Measurements from ENCODE around the gene CATSPER1. TPM values are rescaled to one million over a fixed set of nuclear protein-coding genes. Genes with fewer than 3 reads are reported as not detected.
A peak's percentile ranks its signal among the peaks of the same experiment; 100 is the strongest.

CATSPER1 gene
- not detected for polyA plus RNA-seq (ENCODE audit: insufficient read length in 3 of 3)
- long read RNA-seq, donor 1: 0 reads
- long read RNA-seq, donor 2: 0 reads
- long read RNA-seq, donor 3: 0 reads
- long read RNA-seq, donor 4: 0 reads
- long read RNA-seq, donor 5: 0 reads
- long read RNA-seq, donor 6: 0 reads
- long read RNA-seq, donor 7: 0 reads
- long read RNA-seq, donor 8: 0 reads
- long read RNA-seq, donor 9: 0 reads
- long read RNA-seq, donor 10: 0 reads
- long read RNA-seq, donor 11: 0 reads
- long read RNA-seq, donor 12: 0 reads
- long read RNA-seq, donor 13: 0 reads
- long read RNA-seq, donor 14: 0 reads
- long read RNA-seq, donor 15: 0 reads
- long read RNA-seq, donor 16: 0 reads

GRCh38 chr11:66026017-66026529, at the start of gene CATSPER1:
TSS of gene CATSPER1 (minus strand) at chr11:66026479. CDS start at chr11:66026379, 100 bp downstream.
- DNase-seq (ENCODE audit: extremely low read depth in 1 of 11, low read depth in 9 of 11, low spot score in 4 of 11): no peak

- DNase-seq (ENCODE audit: extremely low read depth in 1 of 11, low read depth in 9 of 11, low spot score in 4 of 11): no peak
Observed at GRCh38 chr11:66075273-66075672, 49.0 kb upstream of the CATSPER1 start.

- no peak for DNase-seq (ENCODE audit: extremely low read depth in 1 of 11, low read depth in 9 of 11, low spot score in 4 of 11)
Observed at GRCh38 chr11:66073669-66074068, 47.4 kb upstream of the CATSPER1 start.

GRCh38 chr11:66072518-66072917, 46.2 kb upstream of the CATSPER1 start:
- no peak for DNase-seq (ENCODE audit: extremely low read depth in 1 of 11, low read depth in 9 of 11, low spot score in 4 of 11)

- DNase-seq (ENCODE audit: extremely low read depth in 1 of 11, low read depth in 9 of 11, low spot score in 4 of 11): no peak
Observed at GRCh38 chr11:66072081-66072480, 45.8 kb upstream of the CATSPER1 start.

- DNase-seq (ENCODE audit: extremely low read depth in 1 of 11, low read depth in 9 of 11, low spot score in 4 of 11): no peak
Observed at GRCh38 chr11:66071381-66071801, 45.1 kb upstream of the CATSPER1 start.

GRCh38 chr11:66070604-66071380, 44.5 kb upstream of the CATSPER1 start:
- no peak for DNase-seq (ENCODE audit: extremely low read depth in 1 of 11, low read depth in 9 of 11, low spot score in 4 of 11)

- peak in 2 of 11 donors; percentile 53 to 59 for DNase-seq (ENCODE audit: extremely low read depth in 1 of 11, low read depth in 9 of 11, low spot score in 4 of 11)
Observed at GRCh38 chr11:66069715-66070603, 43.7 kb upstream of the CATSPER1 start, which contains the start of gene PACS1. TSS of gene PACS1 (plus strand) at chr11:66070272. CDS start at chr11:66070487, 215 bp downstream.

GRCh38 chr11:66068923-66069714, 42.8 kb upstream of the CATSPER1 start:
- DNase-seq (ENCODE audit: extremely low read depth in 1 of 11, low read depth in 9 of 11, low spot score in 4 of 11): no peak

- peak in 5 of 11 donors; percentile 52 to 73 (median 62) for DNase-seq (ENCODE audit: extremely low read depth in 1 of 11, low read depth in 9 of 11, low spot score in 4 of 11)
Observed at GRCh38 chr11:66068154-66068821, 42.0 kb upstream of the CATSPER1 start.

GRCh38 chr11:66067640-66068039, 41.4 kb upstream of the CATSPER1 start:
- no peak for DNase-seq (ENCODE audit: extremely low read depth in 1 of 11, low read depth in 9 of 11, low spot score in 4 of 11)

GRCh38 chr11:66066751-66067150, 40.5 kb upstream of the CATSPER1 start:
- no peak for DNase-seq (ENCODE audit: extremely low read depth in 1 of 11, low read depth in 9 of 11, low spot score in 4 of 11)

GRCh38 chr11:66064571-66064970, 38.3 kb upstream of the CATSPER1 start:
- DNase-seq (ENCODE audit: extremely low read depth in 1 of 11, low read depth in 9 of 11, low spot score in 4 of 11): no peak

- no peak for DNase-seq (ENCODE audit: extremely low read depth in 1 of 11, low read depth in 9 of 11, low spot score in 4 of 11)
Observed at GRCh38 chr11:66063900-66064299, 37.6 kb upstream of the CATSPER1 start.

GRCh38 chr11:66062408-66062807, 36.1 kb upstream of the CATSPER1 start:
- DNase-seq (ENCODE audit: extremely low read depth in 1 of 11, low read depth in 9 of 11, low spot score in 4 of 11): no peak

GRCh38 chr11:66061268-66061667, 35.0 kb upstream of the CATSPER1 start:
- DNase-seq (ENCODE audit: extremely low read depth in 1 of 11, low read depth in 9 of 11, low spot score in 4 of 11): no peak

- no peak for DNase-seq (ENCODE audit: extremely low read depth in 1 of 11, low read depth in 9 of 11, low spot score in 4 of 11)
Observed at GRCh38 chr11:66059966-66060680, 33.8 kb upstream of the CATSPER1 start.
